Neural crest cell (in vitro differentiated cells): ENCODE data around the gene MAGI2. TPM values are rescaled to one million over a fixed set of nuclear protein-coding genes. Genes with fewer than 3 reads are reported as not detected.

ENCODE experiments used
- DNase-seq: peaks from one replicate; pipeline ENCODE4 v3.0.0; 2021; ENCODE audit warnings: low read depth, mixed read lengths, low spot score
- H3K27ac Mint-ChIP-seq: one replicate; pipeline ENCODE4 v1.8.0; 2021; ENCODE audit warnings: mild to moderate bottlenecking, mixed read lengths; ENCODE audit not compliant: unreplicated experiment
- H3K27me3 Mint-ChIP-seq: 2 replicates; pipeline ENCODE4 v1.8.0; 2021; ENCODE audit warnings: low read depth, mild to moderate bottlenecking, mixed read lengths
- H3K36me3 Mint-ChIP-seq: 2 replicates; pipeline ENCODE4 v1.8.0; 2021; ENCODE audit warnings: low read depth, mild to moderate bottlenecking, mixed read lengths
- H3K4me1 Mint-ChIP-seq: 2 replicates; pipeline ENCODE4 v1.8.0; 2021; ENCODE audit warnings: mixed read lengths
- H3K4me3 Mint-ChIP-seq: one replicate; pipeline ENCODE4 v1.8.0; 2021; ENCODE audit warnings: mild to moderate bottlenecking, mixed read lengths
- H3K9me3 Mint-ChIP-seq: 2 replicates; pipeline ENCODE4 v1.8.0; 2021; ENCODE audit warnings: mixed read lengths
- total RNA-seq: library from RNA; stranded (reverse); gene quantifications from 2 replicates; pipeline ENCODE4 v1.2.1, GENCODE V29; 2021
- TF ChIP-seq, protein P1 (sequence below): fragments of 200-600 bp; sonication (generic); conservative IDR thresholded peaks from 2 replicates; pipeline ENCODE4 v1.5.0; 2021; ENCODE audit warnings: antibody characterized with exemption, mild to moderate bottlenecking

MAGI2 gene
- total RNA-seq, 1 donor from 2014 or later, result 10.0 TPM

DNA sequence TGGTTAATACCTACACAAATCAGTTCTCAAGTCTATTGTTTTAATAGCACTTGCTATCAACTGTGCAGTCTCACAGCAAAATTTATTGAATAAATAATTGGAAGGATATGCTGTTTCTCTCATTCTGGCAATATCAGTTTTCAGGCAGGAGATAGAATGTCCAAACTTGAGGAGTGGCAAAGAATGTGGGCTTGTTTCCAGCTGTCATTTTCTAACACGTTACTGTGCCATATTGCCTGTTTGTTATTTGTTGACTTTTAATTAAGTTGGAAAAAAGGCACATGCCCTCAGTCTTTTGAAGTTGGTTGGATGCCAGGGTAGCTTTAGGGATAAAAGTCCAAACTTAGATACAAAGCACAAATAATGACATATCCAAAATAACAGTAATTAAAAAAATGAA, 52.2 kb downstream of the MAGI2 start:
- Mint-ChIP-seq H3K27me3 (no peaks in the 10 kb centered on the region), H3K36me3 (no peaks in the 10 kb centered on the region), H3K27ac (no peak overlapping the region), H3K4me3 (no peak overlapping the region), H3K4me1 (peaks cover 6% of the 10 kb centered on the region), H3K9me3 (no peaks in the 10 kb centered on the region)
- no peak for DNase-seq
- TF ChIP-seq, protein P1, sequence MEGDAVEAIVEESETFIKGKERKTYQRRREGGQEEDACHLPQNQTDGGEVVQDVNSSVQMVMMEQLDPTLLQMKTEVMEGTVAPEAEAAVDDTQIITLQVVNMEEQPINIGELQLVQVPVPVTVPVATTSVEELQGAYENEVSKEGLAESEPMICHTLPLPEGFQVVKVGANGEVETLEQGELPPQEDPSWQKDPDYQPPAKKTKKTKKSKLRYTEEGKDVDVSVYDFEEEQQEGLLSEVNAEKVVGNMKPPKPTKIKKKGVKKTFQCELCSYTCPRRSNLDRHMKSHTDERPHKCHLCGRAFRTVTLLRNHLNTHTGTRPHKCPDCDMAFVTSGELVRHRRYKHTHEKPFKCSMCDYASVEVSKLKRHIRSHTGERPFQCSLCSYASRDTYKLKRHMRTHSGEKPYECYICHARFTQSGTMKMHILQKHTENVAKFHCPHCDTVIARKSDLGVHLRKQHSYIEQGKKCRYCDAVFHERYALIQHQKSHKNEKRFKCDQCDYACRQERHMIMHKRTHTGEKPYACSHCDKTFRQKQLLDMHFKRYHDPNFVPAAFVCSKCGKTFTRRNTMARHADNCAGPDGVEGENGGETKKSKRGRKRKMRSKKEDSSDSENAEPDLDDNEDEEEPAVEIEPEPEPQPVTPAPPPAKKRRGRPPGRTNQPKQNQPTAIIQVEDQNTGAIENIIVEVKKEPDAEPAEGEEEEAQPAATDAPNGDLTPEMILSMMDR, result no peak

GRCh38 chr7:79400222-79400621, 53.2 kb downstream of the MAGI2 start:
- H3K4me1 Mint-ChIP-seq, result peaks cover 6% of the 10 kb centered on the region

GRCh38 chr7:79398138-79398749, 55.2 kb downstream of the MAGI2 start:
- no peaks in the 10 kb centered on the region for H3K27me3 Mint-ChIP-seq
- H3K4me1 Mint-ChIP-seq, result peaks cover 6% of the 10 kb centered on the region
- no peaks in the 10 kb centered on the region for H3K9me3 Mint-ChIP-seq
- no peak for DNase-seq
- TF ChIP-seq, protein P1, result no peak
- H3K4me3 Mint-ChIP-seq, result no peak overlapping the region
- no peak overlapping the region for H3K27ac Mint-ChIP-seq
- no peaks in the 10 kb centered on the region for H3K36me3 Mint-ChIP-seq

More at GRCh38 chr7:79400222-79400621, 53.2 kb downstream of the MAGI2 start:
- H3K27ac Mint-ChIP-seq, result no peak overlapping the region
- no peaks in the 10 kb centered on the region for H3K9me3 Mint-ChIP-seq
- no peaks in the 10 kb centered on the region for H3K27me3 Mint-ChIP-seq
- H3K4me3 Mint-ChIP-seq, result no peak overlapping the region
- TF ChIP-seq, protein P1, result no peak
- no peak for DNase-seq
- no peaks in the 10 kb centered on the region for H3K36me3 Mint-ChIP-seq

DNA sequence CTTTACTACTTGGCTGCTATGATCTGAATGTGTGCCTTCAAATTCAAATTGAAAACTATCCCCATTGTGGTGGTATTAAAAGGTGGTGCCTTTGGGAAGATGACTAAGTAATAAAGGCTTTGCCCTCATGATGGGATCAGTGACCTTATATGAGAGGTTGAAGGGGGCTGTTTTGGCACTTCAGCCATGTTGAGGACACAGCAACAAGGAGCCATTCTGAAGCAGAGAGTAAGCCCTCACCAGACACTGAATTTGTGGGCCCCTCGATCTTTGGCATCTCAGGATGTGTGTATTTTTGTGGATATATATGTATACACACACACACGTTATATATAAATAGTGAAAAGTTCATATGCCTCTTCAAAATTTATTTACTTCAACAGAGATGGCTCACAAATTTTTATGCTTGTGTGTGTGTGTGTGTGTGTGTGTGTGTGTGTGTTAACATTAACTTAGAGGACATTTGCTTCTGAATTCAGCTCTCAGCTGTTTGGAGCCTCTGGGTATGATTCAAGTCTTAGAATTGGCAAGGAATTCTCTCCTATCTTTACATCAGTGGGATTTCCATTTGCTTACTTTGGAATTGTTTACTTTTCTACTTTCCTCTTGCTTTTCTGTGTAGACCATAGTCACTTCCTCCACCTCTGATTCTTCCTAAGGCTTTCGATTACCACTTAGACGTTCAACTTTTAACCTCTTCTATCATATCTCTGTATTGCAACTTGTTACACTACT, 66.6 kb downstream of the MAGI2 start:
- H3K4me1 Mint-ChIP-seq, result no peaks in the 10 kb centered on the region
- H3K4me3 Mint-ChIP-seq, result no peak overlapping the region
- no peaks in the 10 kb centered on the region for H3K36me3 Mint-ChIP-seq
- no peak for DNase-seq
- peaks cover under 1% of the 10 kb centered on the region for H3K9me3 Mint-ChIP-seq
- TF ChIP-seq, protein P1, result no peak
- no peaks in the 10 kb centered on the region for H3K27me3 Mint-ChIP-seq
- no peak overlapping the region for H3K27ac Mint-ChIP-seq

DNA sequence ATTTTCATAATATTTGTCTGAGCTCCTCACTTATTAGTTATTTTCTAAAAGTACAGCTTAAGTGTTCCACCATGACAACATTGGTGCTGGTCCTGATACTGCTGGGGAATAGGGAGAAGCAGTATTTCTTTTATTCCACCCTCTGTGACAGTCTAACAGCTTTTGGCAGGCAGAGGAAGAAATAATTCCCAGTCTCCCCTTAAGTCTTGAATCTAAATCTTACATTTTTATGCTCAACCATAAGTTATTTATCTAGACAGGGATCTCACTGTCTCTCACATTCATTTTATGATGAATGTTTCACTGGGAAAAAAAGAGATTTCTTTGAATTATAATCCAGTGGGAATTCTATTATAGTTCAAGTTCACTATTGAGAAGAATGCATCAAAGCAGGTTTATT, 71.5 kb downstream of the MAGI2 start:
- no peak overlapping the region for H3K4me3 Mint-ChIP-seq
- no peaks in the 10 kb centered on the region for H3K36me3 Mint-ChIP-seq
- TF ChIP-seq, protein P1, result no peak
- H3K27me3 Mint-ChIP-seq, result no peaks in the 10 kb centered on the region
- H3K4me1 Mint-ChIP-seq, result no peaks in the 10 kb centered on the region
- H3K27ac Mint-ChIP-seq, result no peak overlapping the region
- no peaks in the 10 kb centered on the region for H3K9me3 Mint-ChIP-seq
- DNase-seq, result no peak
